Mesodermal cell (in vitro differentiated cells): Measurements from ENCODE around the gene KCNJ14.
A peak's percentile ranks its signal among the peaks of the same experiment; 100 is the strongest.

ENCODE experiments used
- H3K27ac ChIP-seq: 2 replicates; pipeline ENCODE4 v1.7.0; 2013; ENCODE audit warnings: mild to moderate bottlenecking, low read depth, low read length, moderate library complexity; ENCODE audit not compliant: severe bottlenecking
- H3K36me3 ChIP-seq: 2 replicates; pipeline ENCODE4 v1.7.1; 2013; ENCODE audit warnings: mild to moderate bottlenecking, low read length, moderate library complexity; ENCODE audit not compliant: control insufficient read depth, insufficient read depth
- H3K4me1 ChIP-seq: one replicate; pipeline ENCODE4 v1.7.1; 2013; ENCODE audit warnings: mild to moderate bottlenecking, low read length; ENCODE audit not compliant: insufficient read depth, control insufficient read depth, poor library complexity, severe bottlenecking
- H3K4me3 ChIP-seq: 2 replicates; pipeline ENCODE4 v1.7.0; 2013; ENCODE audit warnings: low read length, control low read depth, mild to moderate bottlenecking; ENCODE audit not compliant: insufficient read depth, poor library complexity, severe bottlenecking; ENCODE audit errors: extremely low read depth
- H3K9me3 ChIP-seq: 2 replicates; pipeline ENCODE4 v1.7.1; 2013; ENCODE audit warnings: mild to moderate bottlenecking, low read length, moderate library complexity; ENCODE audit not compliant: control insufficient read depth
- WGBS, 2 experiments: methylation state at CpG; one replicate each; pipeline ENCODE4 v1.1.5; 2013; ENCODE audit warnings: missing lambda C conversion rate in 2 of 2; ENCODE audit not compliant: insufficient coverage in 2 of 2; 5-methylcytosine and 5-hydroxymethylcytosine counted together

Gene KCNJ14

DNA sequence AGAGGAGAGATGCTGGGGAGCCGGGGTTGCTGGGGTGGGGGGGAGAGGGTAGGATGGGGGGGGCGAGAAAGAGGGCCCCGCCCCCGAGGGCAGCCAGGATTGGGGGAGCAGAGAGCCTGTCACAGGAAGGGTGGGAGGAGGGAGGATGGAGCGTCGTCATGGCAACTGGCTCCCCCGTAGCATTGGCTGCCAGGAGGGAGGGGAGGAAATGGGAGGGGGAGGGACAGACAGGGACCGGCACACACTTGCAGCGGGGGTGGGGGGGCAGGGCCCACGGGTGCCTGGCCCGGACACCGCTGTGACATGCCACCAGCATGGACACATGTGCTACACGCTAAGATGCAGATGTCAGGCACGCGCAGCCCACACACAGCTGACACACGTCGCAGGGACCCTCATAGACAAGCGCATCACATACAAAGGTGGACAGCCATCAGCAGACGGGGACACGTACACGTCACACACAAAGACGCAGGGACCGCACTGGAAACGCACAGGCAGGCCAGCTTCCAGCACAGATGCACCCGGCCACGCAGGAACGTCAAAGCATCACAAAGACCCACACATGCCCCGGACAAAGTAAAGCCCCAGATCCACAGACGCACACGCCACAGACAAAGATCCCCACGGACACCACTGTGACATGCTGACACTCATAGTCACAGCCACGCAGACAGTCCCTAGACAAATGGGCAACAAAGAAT is 56.6 kb downstream of the KCNJ14 start, which contains the start of gene LMTK3:
Gene LMTK3, minus strand, starts transcription at position 36 of the 704 bp plus-strand sequence. CDS start 259 bp downstream, outside the sequence.
- H3K4me3 ChIP-seq: peak within 1 kb of the TSS; percentile 30

DNA sequence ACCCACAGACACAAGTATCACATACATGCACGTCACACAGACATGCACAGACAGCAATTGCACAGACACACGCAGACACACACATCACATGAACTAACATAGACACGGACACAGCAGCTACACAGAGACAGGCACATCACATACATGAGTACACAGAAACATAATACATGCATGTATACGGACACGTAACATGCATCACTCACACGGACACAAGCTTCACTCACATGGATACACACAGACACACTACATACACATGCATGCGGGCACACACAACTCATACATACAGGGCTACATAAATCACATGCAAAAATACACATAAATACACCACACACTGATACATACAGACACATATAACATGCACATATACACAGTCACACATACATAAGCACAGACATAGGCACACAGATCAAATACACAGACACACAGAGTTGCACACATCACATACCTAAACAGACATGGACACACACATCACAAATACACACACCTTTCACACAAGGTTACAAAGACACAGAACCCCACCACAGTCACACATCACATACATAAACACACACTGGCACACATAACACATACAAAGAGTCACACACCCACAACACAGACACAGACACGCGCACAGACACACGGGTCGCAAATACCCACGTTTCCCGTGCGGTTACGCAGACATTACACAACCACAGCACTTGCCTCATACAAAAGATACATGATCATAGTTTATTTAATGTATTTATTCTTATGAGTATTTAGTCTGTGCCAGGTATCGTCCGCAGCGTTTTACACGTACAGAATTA is 57.3 kb downstream of the KCNJ14 start:
- Histone ChIP-seq H3K36me3 (no peaks in the 10 kb centered on the region), H3K9me3 (no peaks in the 10 kb centered on the region), H3K27ac (no peak overlapping the region), H3K4me1 (no peaks in the 10 kb centered on the region), H3K4me3 (no peak overlapping the region)
- 77 to 83% methylated on average over 7 to 9 of the region's 19 CpGs for WGBS, 2 experiments

More for the DNA sequence above, 56.6 kb downstream of the KCNJ14 start, which contains the start of gene LMTK3:
- H3K9me3 ChIP-seq: no peaks in the 10 kb centered on the region
- WGBS, 2 experiments: 31 to 34% methylated on average over 26 to 27 of the region's 32 CpGs
- no peaks in the 10 kb centered on the region for H3K36me3 ChIP-seq
- H3K4me1 ChIP-seq: no peaks in the 10 kb centered on the region
- H3K27ac ChIP-seq: no peak within 1 kb of the TSS

DNA sequence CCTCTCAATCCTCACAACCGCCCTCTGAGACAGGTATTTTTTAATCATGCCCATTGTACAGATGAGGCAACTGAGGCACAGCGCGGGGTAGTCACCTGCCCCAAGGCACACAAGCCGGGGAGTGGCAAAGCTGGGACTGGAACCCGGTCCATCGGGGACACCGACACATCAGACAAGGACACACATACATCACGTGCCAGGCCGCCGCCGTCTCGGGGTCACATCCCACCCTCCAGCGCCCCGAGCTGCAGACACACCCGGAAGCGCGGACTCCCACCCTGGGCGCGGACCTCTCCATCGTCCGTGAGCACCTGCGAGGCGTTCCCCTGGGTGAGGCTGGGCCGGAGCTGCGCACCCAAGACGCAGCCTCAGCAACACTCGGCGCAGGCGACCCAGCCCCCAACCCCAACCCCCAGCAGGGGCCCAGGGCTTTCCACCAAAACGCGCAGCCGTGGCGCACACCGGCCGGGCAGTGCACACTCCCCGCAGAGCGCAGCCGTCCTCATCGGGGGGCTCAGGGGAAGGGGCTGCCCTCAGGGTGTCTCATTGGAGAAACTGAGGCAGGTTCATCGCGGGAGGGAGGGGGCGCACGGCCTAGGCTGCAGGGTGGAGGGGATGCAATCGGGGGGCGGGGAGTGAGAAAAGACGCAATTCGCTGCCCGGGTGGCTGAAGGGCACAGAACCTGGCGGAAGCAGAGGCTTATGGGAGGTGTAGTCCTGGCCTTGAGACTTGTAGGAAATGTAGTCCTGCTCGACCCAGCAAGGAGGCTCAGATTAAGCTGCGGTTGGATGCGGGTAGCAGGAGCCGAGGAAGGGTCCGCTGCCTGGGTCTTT is 58.1 kb downstream of the KCNJ14 start:
- WGBS, 2 experiments: 6 to 7% methylated on average over 39 to 42 of the region's 54 CpGs

GRCh38 chr19:48514123-48514458 is 58.7 kb downstream of the KCNJ14 start:
- 60 to 68% methylated on average over 11 of the region's 11 CpGs for whole genome bisulfite sequencing, 2 experiments
- Histone ChIP-seq H3K4me3 (peak overlapping the region; percentile 62), H3K27ac (no peak overlapping the region), H3K36me3 (no peaks in the 10 kb centered on the region), H3K4me1 (no peaks in the 10 kb centered on the region), H3K9me3 (no peaks in the 10 kb centered on the region)

More for the DNA sequence above, 58.1 kb downstream of the KCNJ14 start:
- H3K4me1 ChIP-seq: no peaks in the 10 kb centered on the region
- H3K9me3 ChIP-seq: no peaks in the 10 kb centered on the region
- H3K4me3 ChIP-seq: peak overlapping the region; percentile 62
- H3K36me3 ChIP-seq: no peaks in the 10 kb centered on the region
- no peak overlapping the region for H3K27ac ChIP-seq

- Histone ChIP-seq H3K4me1 (no peaks in the 10 kb centered on the region), H3K27ac (no peak overlapping the region), H3K9me3 (no peaks in the 10 kb centered on the region), H3K4me3 (no peak overlapping the region), H3K36me3 (no peaks in the 10 kb centered on the region)
- WGBS, 2 experiments: 89% methylated on average over 7 to 8 of the region's 8 CpGs
Measured at GRCh38 chr19:48516536-48516935, 61.2 kb downstream of the KCNJ14 start.
